ENCODE data around the gene NTM.

NTM gene

DNA sequence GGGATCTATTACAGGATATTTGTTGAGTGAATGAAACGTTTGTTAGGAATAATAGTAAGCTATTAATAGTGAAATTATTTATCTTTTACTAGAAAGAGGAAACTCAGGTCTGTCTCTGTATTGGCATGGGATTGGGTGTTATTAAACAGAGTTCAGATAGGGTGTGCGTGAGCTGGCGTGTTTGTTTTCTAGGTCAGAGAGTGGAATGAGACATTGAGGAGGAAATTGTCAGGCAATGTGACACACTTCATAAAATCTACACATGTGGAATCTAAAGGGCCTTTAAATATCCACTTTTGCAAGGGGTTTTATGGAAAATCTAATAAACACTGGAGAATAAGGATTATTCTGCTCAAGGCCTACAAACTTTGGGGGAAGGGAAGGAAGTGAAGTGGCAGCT is 552.9 kb downstream of the NTM start:
- no peak for TF ChIP-seq CTCF (IDR thresholded peaks at IDR 0.05; ENCODE audit: borderline replicate concordance, insufficient read depth, low read depth, low read length)
- H3K4me3 ChIP-seq (ENCODE audit: low read depth, low read length): no peak overlapping the region

DNA sequence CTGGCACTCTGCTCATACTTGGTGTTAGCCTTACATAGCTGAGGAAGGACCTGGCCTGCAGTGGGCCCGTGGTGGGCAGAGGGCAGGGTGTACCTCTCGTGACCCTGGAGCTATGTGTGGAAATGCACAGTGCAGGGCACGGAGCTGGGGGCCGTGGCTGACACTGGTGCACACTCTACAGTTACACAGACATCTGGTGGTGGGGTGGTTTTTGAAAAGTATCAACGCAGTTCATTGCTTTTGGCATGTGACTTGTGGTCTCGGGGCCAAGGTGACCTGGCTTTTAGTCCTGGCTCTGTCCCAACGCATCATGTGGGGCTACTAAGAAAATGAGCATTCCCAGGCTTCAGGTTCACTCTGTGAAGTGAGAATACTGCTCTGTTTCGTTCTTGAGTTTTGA is 553.6 kb downstream of the NTM start:
- TF ChIP-seq CTCF (IDR thresholded peaks at IDR 0.05; ENCODE audit: borderline replicate concordance, insufficient read depth, low read depth, low read length): no peak
- no peak overlapping the region for H3K4me3 ChIP-seq (ENCODE audit: low read depth, low read length)

DNA sequence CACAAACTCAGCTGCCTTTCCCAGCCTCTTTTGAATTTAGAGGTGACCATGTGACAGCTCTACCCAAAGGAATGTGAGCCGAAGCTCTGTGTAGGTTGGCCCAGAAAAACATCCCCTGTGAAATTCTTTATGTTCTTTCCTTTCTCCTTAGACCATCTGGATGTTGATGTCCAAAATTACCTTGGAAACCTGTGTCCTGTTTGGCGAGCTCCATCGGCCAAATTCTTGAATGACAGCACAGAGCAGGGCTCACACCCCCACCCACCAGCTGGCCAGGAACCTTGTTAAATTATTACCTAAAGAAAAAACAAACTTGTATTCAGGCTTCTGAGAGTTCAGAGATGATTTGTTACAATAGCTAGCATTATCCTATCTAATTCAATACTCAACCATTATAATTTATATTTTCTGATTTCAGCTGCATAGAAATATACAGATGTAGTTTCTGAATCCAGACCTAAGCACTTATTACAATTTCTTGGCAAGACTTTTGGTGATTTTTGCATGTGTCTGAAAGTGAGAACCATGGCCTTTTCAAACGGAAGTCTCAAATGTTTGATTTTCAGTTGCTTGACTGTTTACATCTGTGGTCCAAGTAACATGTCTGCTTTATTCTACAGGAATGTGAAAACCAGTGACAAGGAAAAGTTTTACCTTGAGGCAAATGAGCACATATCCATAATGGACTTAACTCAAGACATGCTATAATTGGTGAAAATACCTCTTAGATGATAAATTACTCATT is 554.2 kb downstream of the NTM start:
- no peak overlapping the region for H3K4me3 ChIP-seq (ENCODE audit: low read depth, low read length)
- TF ChIP-seq CTCF (IDR thresholded peaks at IDR 0.05; ENCODE audit: borderline replicate concordance, insufficient read depth, low read depth, low read length): no peak

GRCh38 chr11:131925829-131926228 is 555.4 kb downstream of the NTM start:
- H3K4me3 ChIP-seq (ENCODE audit: low read depth, low read length): no peak overlapping the region
- no peak for TF ChIP-seq CTCF (IDR thresholded peaks at IDR 0.05; ENCODE audit: borderline replicate concordance, insufficient read depth, low read depth, low read length)

DNA sequence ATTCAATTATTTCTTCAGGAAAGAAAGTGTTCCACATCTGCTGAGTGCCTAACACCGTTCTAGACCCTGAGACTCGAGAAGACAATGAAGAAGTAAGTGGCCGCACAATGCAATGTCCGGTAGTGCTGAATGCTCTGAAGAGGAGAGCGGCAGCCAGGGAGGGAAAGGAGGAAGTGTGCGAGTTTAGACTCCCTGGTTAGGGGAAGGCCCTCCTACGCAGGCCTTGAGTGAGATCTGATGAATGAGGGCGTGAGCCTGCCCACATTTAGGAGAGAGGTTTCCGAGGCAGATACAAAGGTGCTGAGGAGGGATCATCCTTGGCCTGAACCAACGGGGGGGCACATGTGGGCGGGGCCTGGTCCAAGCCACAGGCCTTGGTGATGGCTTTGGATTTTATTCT is 558.6 kb downstream of the NTM start:
- TF ChIP-seq CTCF (IDR thresholded peaks at IDR 0.05; ENCODE audit: borderline replicate concordance, insufficient read depth, low read depth, low read length): no peak
- H3K4me3 ChIP-seq (ENCODE audit: low read depth, low read length): no peak overlapping the region

- TF ChIP-seq CTCF (IDR thresholded peaks at IDR 0.05; ENCODE audit: borderline replicate concordance, insufficient read depth, low read depth, low read length): no peak
- no peak overlapping the region for H3K4me3 ChIP-seq (ENCODE audit: low read depth, low read length)
These were observed 562.3 kb downstream of the NTM start for GRCh38 chr11:131932584-131933325.

GRCh38 chr11:131934006-131934405 is 563.6 kb downstream of the NTM start:
- H3K4me3 ChIP-seq (ENCODE audit: low read depth, low read length): no peak overlapping the region
- TF ChIP-seq CTCF (IDR thresholded peaks at IDR 0.05; ENCODE audit: borderline replicate concordance, insufficient read depth, low read depth, low read length): no peak

All from GM12875 (cell line).